ENCODE results near the gene KLC3. TPM values are rescaled to one million over a fixed set of nuclear protein-coding genes. Genes with fewer than 3 reads are reported as not detected.

KLC3 gene
- total RNA-seq, 2 experiments from 2014 or later = not detected

Other genes starting within 250 kb of the KLC3 start
- 10 to 100 TPM; 13.8 to 14.7 TPM for gene PPP1R37, start 247.6 kb upstream of the KLC3 start, total RNA-seq
- gene NKPD1, start 179.8 kb upstream of the KLC3 start, total RNA-seq = under 1 TPM; 0.06 TPM
- 10 to 100 TPM; 20.7 to 21.4 TPM for gene TRAPPC6A, start 162.5 kb upstream of the KLC3 start, total RNA-seq
- 10 to 100 TPM; 11.9 to 14.3 TPM for gene BLOC1S3, start 162.0 kb upstream of the KLC3 start, total RNA-seq
- gene EXOC3L2, start 95.3 kb upstream of the KLC3 start, total RNA-seq = not detected
- 10 to 100 TPM; 21.2 to 21.6 TPM for gene MARK4, start 89.5 kb upstream of the KLC3 start, total RNA-seq
- gene CKM, start 17.9 kb upstream of the KLC3 start, total RNA-seq = not detected
- 10 to 100 TPM; 23.8 to 27.0 TPM for gene ERCC2, start 29.8 kb downstream of the KLC3 start, total RNA-seq
- gene PPP1R13L, start 64.3 kb downstream of the KLC3 start, total RNA-seq = 1 to 10 TPM; 3.4 to 3.9 TPM
- 10 to 100 TPM; 30.6 to 32.4 TPM for gene POLR1G, start 65.9 kb downstream of the KLC3 start, total RNA-seq
- gene ERCC1, start 83.2 kb downstream of the KLC3 start, total RNA-seq = 10 to 100 TPM; 68.0 to 71.9 TPM
- gene FOSB, start 127.2 kb downstream of the KLC3 start, total RNA-seq = 1 to 10 TPM; 2.8 to 3.9 TPM
- gene RTN2, start 156.3 kb downstream of the KLC3 start, total RNA-seq = 1 to 10 TPM; 2.1 to 2.5 TPM
- 1 to 10 TPM; 2.0 to 3.0 TPM for gene PPM1N, start 157.7 kb downstream of the KLC3 start, total RNA-seq
- 100 to 1,000 TPM; 186 to 193 TPM for gene VASP, start 166.7 kb downstream of the KLC3 start, total RNA-seq
- gene OPA3, start 244.1 kb downstream of the KLC3 start, total RNA-seq = 10 to 100 TPM; 14.0 to 14.5 TPM

Measured in activated CD8-positive, alpha-beta memory T cell treated with anti-CD3 and anti-CD28 coated beads for 36 hours (primary cell).